Pulmonary artery endothelial cell (primary cell): ENCODE measurements around the gene KDM5C. TPM values are rescaled to one million over a fixed set of nuclear protein-coding genes. Genes with fewer than 3 reads are reported as not detected.

Experiments used
- DNase-seq: peaks from one replicate; pipeline ENCODE4 v3.0.0-alpha.2; 2011; ENCODE audit warnings: low read depth, low spot score
- total RNA-seq: library from RNA; depleted of rRNA; stranded (reverse); fragments of >200 nt; gene quantifications from 2 replicates; pipeline ENCODE4 v1.2.3, GENCODE V29; 2014

KDM5C gene
- total RNA-seq, 1 donor from 2014 or later: 62.6 TPM

- no peak for DNase-seq
Observed at GRCh38 chrX:53251307-53251706, 26.3 kb upstream of the KDM5C start.

- DNase-seq: no peak
Observed at GRCh38 chrX:53250556-53250955, 25.5 kb upstream of the KDM5C start.

GRCh38 chrX:53249408-53250042 is 24.5 kb upstream of the KDM5C start:
- no peak for DNase-seq

GRCh38 chrX:53247928-53248327 is 22.9 kb upstream of the KDM5C start:
- DNase-seq: no peak

- DNase-seq: no peak
Observed at GRCh38 chrX:53246231-53246630, 21.2 kb upstream of the KDM5C start.

GRCh38 chrX:53244610-53245009 is 19.6 kb upstream of the KDM5C start:
- DNase-seq: no peak

GRCh38 chrX:53242310-53242709 is 17.3 kb upstream of the KDM5C start:
- DNase-seq: no peak

GRCh38 chrX:53241558-53241957 is 16.6 kb upstream of the KDM5C start:
- no peak for DNase-seq

GRCh38 chrX:53239474-53239873 is 14.5 kb upstream of the KDM5C start:
- DNase-seq: no peak

GRCh38 chrX:53237056-53237455 is 12.0 kb upstream of the KDM5C start:
- no peak for DNase-seq

- no peak for DNase-seq
Observed at GRCh38 chrX:53236025-53236679, 11.1 kb upstream of the KDM5C start.

GRCh38 chrX:53235566-53235965 is 10.6 kb upstream of the KDM5C start:
- DNase-seq: no peak

GRCh38 chrX:53234484-53234883 is 9.5 kb upstream of the KDM5C start:
- no peak for DNase-seq

- DNase-seq: no peak
Observed at GRCh38 chrX:53233536-53233935, 8.5 kb upstream of the KDM5C start.

- no peak for DNase-seq
Observed at GRCh38 chrX:53230116-53230515, 5.1 kb upstream of the KDM5C start.

GRCh38 chrX:53227224-53227765 is 2.3 kb upstream of the KDM5C start:
- no peak for DNase-seq

GRCh38 chrX:53223955-53224859 is 800 bp downstream of the KDM5C start:
- DNase-seq: no peak

GRCh38 chrX:53223068-53223693 is 1.8 kb downstream of the KDM5C start:
- no peak for DNase-seq

GRCh38 chrX:53211391-53211978 is 13.5 kb downstream of the KDM5C start:
- DNase-seq: no peak

- DNase-seq: no peak
Observed at GRCh38 chrX:53196678-53197077, 28.3 kb downstream of the KDM5C start.

GRCh38 chrX:53195401-53195800 is 29.6 kb downstream of the KDM5C start:
- DNase-seq: no peak
